Calu3 (cell line): ENCODE data around the gene SLC23A2. TPM values are rescaled to one million over a fixed set of nuclear protein-coding genes. Genes with fewer than 3 reads are reported as not detected.
"Not testable (repeated sequence)": the region's sequence is repeated elsewhere in the genome, so short reads cannot be mapped to it uniquely, and the experiment has no call there.

ENCODE experiments used
- BruUV-seq: library from RNA; stranded (reverse); fragments of 400-500 nt; replicated peaks from 2 replicates; lab custom pipeline; 2021; lab: Mats Ljungman, UMichigan
- CTCF ChIA-PET: fragments of 300-600 bp; sonication (Branson Sonifier 250); formaldehyde crosslinking; loops from one replicate; lab custom pipeline; 2022; ENCODE audit warnings: antibody characterized with exemption; lab: Charles Lee
- DNase-seq: peaks from one replicate; pipeline ENCODE4 v3.0.0; 2022
- H3K27ac Mint-ChIP-seq: one replicate; pipeline ENCODE4 v1.8.0; 2022; ENCODE audit warnings: mixed read lengths; ENCODE audit not compliant: unreplicated experiment
- H3K27me3 Mint-ChIP-seq: one replicate; pipeline ENCODE4 v1.8.0; 2022; ENCODE audit warnings: mixed read lengths; ENCODE audit not compliant: unreplicated experiment
- H3K36me3 Mint-ChIP-seq: one replicate; pipeline ENCODE4 v1.8.0; 2022; ENCODE audit warnings: mild to moderate bottlenecking, moderate library complexity, mixed read lengths; ENCODE audit not compliant: insufficient read depth, unreplicated experiment
- H3K4me1 Mint-ChIP-seq: one replicate; pipeline ENCODE4 v1.8.0; 2022; ENCODE audit warnings: mild to moderate bottlenecking, low read depth, mixed read lengths; ENCODE audit not compliant: unreplicated experiment
- H3K4me3 Mint-ChIP-seq: one replicate; pipeline ENCODE4 v1.8.0; 2022; ENCODE audit warnings: mild to moderate bottlenecking, low read depth, moderate library complexity, mixed read lengths; ENCODE audit not compliant: unreplicated experiment
- H3K9me3 Mint-ChIP-seq: one replicate; pipeline ENCODE4 v1.8.0; 2022; ENCODE audit warnings: low read depth, mixed read lengths; ENCODE audit not compliant: unreplicated experiment
- CTCF ChIP-seq: fragments of 200-600 bp; IDR thresholded peaks from one replicate; pipeline ENCODE4 v1.8.0; 2022; ENCODE audit warnings: antibody characterized with exemption; ENCODE audit not compliant: unreplicated experiment
- intact Hi-C: fragments of 100-400 bp; cut with micrococcal nuclease; formaldehyde crosslinking; loops from one replicate; pipeline ENCODE4 v1.10.0; 2022; ENCODE audit not compliant: unreplicated experiment
- total RNA-seq: library from RNA; stranded (reverse); gene quantifications from 2 replicates; pipeline ENCODE4 v1.2.3, GENCODE V29; 2022

Gene SLC23A2
- total RNA-seq, 1 experiment from 2014 or later: 14.8 TPM

DNA sequence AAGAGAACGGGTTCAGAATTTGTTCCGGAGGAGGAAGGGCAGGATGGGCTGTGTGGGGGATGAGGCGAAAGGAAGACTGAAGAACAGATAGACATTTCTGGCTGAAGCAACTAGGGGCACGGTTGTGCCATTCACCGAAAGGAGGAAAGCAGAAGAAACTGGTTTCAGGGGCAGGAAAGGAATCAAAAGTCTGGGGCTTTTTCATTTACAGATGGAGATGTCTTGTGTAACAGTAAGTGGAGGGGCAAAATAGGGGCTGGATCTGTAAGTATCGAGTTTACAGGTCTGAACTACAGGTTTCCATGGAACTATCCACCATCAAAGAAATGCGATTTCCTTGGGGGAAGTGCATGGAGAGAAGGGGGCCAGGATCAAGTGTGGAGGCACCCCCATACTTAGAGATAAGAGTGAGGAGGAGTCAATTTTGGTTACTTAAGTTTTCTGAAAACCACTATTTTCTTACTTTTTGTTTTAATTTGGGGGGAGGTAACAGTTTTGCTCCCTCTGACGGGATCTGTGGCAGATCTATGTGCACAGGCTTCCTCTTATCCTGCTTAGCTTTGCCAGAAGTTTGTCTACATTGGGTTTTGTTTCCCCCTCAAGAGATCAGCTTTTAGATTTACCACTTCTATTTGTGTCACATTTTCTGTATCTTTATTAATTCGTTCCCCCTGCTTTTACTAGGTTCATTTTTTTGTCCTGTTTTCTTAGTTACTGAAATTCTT lies 120.1 kb downstream of the SLC23A2 start:
- Mint-ChIP-seq H3K4me1 (no peaks in the 10 kb centered on the region), H3K4me3 (no peak overlapping the region), H3K36me3 (no peaks in the 10 kb centered on the region), H3K27me3 (no peaks in the 10 kb centered on the region), H3K27ac (no peak overlapping the region), H3K9me3 (no peaks in the 10 kb centered on the region)
- no peak for TF ChIP-seq CTCF
- BruUV-seq: no TSS peak
- intact Hi-C loops: no loop called here
- CTCF ChIA-PET: no interaction called here
- DNase-seq: no peak

GRCh38 chr20:4880051-4880450 lies 121.3 kb downstream of the SLC23A2 start:
- TF ChIP-seq CTCF: no peak
- CTCF ChIA-PET: no interaction called here
- Mint-ChIP-seq H3K27me3 (no peaks in the 10 kb centered on the region), H3K36me3 (no peaks in the 10 kb centered on the region), H3K4me1 (no peaks in the 10 kb centered on the region), H3K9me3 (no peaks in the 10 kb centered on the region), H3K27ac (no peak overlapping the region), H3K4me3 (no peak overlapping the region)
- DNase-seq: no peak
- intact Hi-C loops: no loop called here
- no TSS peak for BruUV-seq

GRCh38 chr20:4878099-4878498 lies 123.2 kb downstream of the SLC23A2 start:
- H3K4me1 Mint-ChIP-seq, H3K36me3 Mint-ChIP-seq, BruUV-seq, H3K4me3 Mint-ChIP-seq, CTCF ChIA-PET, H3K27me3 Mint-ChIP-seq, H3K27ac Mint-ChIP-seq, DNase-seq, intact Hi-C loops, H3K9me3 Mint-ChIP-seq: not testable (repeated sequence)

GRCh38 chr20:4876731-4877130 lies 124.6 kb downstream of the SLC23A2 start:
- Mint-ChIP-seq H3K27me3 (no peaks in the 10 kb centered on the region), H3K36me3 (no peaks in the 10 kb centered on the region), H3K9me3 (no peaks in the 10 kb centered on the region), H3K27ac (no peak overlapping the region), H3K4me3 (no peak overlapping the region), H3K4me1 (no peaks in the 10 kb centered on the region)
- no peak for DNase-seq
- CTCF ChIA-PET: interaction anchor here (0.9 kb wide), 1 partner anchor 224 kb away, joined by 3 read pairs; no protein-coding TSS in a partner anchor
- BruUV-seq: no TSS peak
- no peak for TF ChIP-seq CTCF
- intact Hi-C loops: no loop called here

DNA sequence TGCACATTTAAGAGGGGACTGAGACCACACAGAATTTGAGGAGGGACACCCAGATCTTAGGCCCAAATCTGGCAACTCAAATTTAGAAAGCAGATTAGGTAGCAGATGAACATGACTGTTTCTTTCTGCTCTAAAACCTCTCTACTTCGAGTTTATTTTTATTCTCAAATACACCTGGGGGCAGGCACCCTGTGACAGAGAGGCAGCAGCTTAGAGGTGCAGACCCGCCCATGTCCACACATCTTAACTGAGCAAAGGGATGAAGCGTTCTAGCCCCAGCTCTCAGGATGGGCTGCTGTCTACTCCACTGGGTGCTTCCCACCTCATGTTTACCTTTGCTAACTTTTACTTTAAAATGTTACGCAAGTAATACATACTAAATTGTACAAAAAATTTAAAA lies 125.0 kb downstream of the SLC23A2 start:
- Mint-ChIP-seq H3K4me3 (no peak overlapping the region), H3K27ac (no peak overlapping the region), H3K36me3 (no peaks in the 10 kb centered on the region), H3K4me1 (no peaks in the 10 kb centered on the region), H3K9me3 (no peaks in the 10 kb centered on the region), H3K27me3 (no peaks in the 10 kb centered on the region)
- DNase-seq: no peak
- intact Hi-C loops: no loop called here
- TF ChIP-seq CTCF: no peak
- CTCF ChIA-PET: no interaction called here
- BruUV-seq: no TSS peak
